HG03432 (cell line): ENCODE results near the gene SLC6A6.
"Not testable (repeated sequence)": the region's sequence is repeated elsewhere in the genome, so short reads cannot be mapped to it uniquely, and the experiment has no call there.

ENCODE experiments used
- ATAC-seq: cut with Tn5 transposase; IDR thresholded peaks from one replicate; pipeline ENCODE4 v1.9.1; 2021; ENCODE audit warnings: mild to moderate bottlenecking, moderate library complexity; ENCODE audit not compliant: unreplicated experiment

SLC6A6 gene

DNA sequence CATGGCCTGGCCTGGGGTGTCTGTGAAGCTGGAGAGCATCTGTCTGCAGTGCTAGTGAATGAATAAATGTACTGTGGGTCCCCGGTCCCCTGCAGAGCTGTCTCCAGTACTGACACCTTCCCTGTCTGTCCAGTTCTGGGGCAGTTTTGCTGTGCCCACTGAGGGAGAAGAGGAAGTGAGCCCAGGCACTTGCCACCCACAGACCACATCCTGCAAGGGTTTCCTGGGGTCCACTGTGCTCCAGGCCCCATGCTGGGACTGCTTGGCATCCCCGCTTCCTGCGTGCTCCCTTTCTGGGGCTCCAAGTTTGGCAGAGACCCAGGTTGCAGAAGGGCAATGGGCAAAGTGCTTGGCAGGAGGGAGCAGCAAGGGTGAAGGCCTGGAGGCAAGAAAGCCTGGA, 4.9 kb upstream of the SLC6A6 start:
- ATAC-seq = no peak

DNA sequence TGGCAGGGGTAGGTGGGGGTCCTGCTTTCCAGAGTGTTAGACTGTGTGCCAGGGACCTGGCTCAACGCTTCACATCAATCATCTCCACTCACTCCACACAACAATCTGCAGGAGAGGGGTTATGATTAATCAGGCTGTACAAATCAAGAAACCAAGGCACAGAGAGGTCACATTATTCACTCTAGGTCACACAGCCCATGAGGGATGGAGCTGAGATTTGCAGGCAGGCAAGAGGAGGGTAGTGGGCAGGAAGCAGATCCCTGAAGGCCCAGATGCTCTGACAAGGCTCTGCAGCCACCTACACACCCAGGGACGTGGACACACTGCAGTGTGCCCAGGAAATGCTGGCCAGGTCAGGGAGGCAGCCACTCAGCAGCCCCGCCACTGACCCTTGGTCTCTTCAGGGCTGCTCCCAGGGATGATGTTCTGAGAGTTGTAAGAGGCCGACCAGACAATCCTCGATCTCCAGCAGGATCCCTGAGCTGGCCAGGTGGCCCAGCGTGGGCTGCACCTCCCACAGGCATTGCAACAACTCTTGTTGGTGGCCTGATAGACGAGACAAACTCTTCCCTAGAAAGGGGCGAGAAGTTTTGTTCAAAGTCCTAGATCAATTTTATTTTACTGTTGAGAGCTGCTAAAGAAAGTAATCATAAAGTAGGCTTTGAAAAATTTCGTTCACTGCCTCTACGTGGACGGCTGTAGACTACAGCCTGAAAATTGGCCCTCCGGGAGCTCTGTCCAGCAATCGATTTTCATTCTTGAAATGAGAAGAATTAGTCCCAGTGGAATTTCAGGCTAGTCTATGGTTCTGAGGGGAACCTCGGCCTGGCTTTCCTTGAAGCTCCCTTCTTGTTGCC, 4.2 kb upstream of the SLC6A6 start:
- ATAC-seq = no peak

GRCh38 chr3:14398797-14399106, 3.7 kb upstream of the SLC6A6 start:
- ATAC-seq = no peak

GRCh38 chr3:14401692-14402303, 608 bp upstream of the SLC6A6 start:
- ATAC-seq = no peak

DNA sequence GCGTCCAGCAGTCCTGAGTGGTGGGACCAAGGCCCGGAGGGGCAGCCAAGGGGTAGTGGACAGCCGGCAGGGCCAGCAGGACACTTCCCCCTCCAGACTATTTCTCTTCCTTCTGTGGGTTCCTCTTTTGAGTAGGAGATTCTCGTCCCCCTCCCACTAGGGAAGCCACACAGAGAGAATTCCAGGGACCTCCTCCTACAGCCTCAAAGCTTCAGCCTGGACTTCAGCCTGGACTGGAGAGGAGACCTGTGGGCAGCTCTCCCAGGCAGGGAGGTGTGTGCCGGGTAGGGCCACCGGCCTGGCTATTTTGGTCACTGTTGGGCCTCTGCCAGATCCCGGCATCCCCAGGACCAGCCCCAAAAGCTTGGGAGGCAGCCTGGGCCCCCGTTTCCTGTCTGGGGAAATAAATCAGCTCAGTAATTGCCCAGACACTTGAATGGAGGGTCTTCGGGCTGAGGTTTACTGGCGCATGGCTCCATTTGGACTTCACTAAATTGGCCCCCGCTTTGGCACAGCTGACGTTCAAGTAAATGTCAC, 1.3 kb downstream of the SLC6A6 start:
- no peak for ATAC-seq

- ATAC-seq = no peak
These were observed 1.8 kb downstream of the SLC6A6 start for GRCh38 chr3:14404186-14404585.

GRCh38 chr3:14404631-14405359, 2.4 kb downstream of the SLC6A6 start:
- ATAC-seq = no peak

DNA sequence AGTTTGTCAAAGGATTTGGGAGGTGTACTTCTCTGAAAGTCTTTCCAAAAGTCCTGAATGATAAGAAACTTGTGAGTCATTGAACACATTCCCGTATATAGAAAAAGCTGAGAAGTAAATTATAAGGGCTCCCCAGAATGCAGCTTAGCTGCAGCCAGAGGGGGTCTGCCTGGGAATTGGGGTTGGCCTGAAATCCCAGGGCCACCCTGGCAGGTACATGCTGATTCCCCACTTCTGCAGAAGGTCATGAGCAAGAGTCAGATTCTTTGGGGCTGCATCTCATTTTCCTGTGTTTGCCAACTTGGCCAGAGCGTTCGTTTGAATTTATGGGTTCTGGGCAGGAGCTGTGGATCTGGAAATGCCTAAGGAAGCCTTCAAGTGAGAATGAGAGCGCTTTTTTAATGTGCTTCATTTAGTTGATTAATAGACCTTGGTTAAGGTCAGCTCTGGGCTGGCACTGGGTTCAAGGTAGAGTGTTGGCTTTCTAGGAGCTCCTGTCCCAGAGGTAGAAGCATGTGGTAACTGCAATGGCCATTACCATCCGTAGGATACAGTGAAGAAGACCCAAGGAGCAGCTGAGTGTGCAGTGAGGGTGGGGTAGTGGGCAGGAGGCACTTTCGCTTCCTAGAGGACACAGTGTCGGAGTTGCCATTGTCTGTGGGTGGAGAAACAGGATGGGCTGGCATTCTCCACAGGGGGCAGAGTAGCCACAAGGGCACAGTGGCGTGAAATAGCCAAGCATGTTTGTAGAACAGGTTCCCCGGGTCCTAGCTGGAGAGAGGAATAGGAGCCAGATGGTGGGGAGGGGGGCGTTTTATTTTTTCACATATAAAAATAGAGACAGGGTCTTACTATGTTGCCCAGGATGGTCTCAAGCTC, 3.2 kb downstream of the SLC6A6 start:
- ATAC-seq = no peak

- no peak for ATAC-seq
These were observed 3.9 kb downstream of the SLC6A6 start for GRCh38 chr3:14406336-14406735.

GRCh38 chr3:14406766-14407165, 4.4 kb downstream of the SLC6A6 start:
- no peak for ATAC-seq

DNA sequence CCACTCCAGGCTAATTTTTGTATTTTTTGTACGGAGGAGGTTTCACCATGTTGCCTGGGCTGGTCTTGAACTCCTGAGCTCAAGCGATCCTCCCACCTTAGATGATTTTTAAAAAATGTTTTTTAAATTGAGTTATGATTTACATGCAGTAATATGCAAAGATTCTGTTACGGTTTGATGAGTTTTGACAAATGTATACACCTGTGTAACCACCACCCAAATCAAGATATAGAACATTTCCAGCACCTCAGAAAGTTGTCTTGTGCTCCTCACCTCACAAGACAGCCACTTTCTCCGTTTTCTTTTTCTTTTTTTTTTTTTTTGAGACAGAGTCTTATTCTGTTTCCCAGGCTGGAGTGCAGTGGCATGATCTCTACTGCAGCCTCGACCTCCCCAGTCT, 4.8 kb downstream of the SLC6A6 start:
- no peak for ATAC-seq

DNA sequence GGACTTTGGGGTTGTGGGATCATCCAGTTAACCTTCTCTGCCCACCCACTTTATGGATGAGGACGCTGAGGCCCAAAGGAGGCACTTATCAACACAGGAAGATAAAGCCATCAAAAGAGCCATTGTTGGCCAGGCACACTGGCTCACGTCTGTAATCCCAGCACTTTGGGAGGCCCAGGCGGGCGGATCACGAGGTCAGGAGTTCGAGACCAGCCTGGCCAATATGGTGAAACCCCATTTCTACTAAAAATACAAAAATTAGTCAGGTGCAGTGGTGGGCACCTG, 7.3 kb downstream of the SLC6A6 start:
- not testable (repeated sequence) for ATAC-seq

- no peak for ATAC-seq
These were observed 7.7 kb downstream of the SLC6A6 start for GRCh38 chr3:14410106-14410502.

DNA sequence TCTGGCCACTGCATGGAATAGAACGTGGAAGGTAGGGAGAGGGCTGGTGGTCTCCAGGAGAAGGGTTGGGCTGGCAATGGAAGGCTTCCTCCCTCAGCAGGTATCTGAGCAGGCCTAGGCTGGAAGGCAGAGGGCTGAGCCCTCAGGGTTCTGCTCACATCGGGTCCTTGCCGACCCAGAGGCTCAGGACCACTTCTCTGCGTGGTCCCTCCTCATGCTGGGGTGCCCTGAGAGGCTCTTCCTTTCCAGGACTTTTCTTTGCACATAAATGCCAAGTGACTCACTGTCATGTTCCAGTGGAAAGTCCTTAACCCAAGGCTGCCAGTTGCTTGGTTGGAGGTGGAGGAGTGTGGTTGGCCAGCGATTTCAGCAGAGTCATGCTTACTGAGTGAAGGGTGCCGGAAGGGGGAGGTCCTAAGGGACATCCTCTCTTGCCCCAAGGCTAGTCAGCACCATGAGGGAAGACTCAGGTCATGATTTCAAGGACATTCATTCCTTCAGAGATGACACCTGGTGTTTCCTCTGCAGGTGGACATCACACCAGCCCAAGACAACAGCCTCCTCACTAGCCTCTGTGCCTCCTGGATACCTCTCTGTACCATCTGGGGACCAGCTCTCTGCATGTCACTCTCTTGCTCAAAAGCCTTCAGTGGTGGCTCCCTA, 8.2 kb downstream of the SLC6A6 start:
- ATAC-seq = peak; percentile 49

DNA sequence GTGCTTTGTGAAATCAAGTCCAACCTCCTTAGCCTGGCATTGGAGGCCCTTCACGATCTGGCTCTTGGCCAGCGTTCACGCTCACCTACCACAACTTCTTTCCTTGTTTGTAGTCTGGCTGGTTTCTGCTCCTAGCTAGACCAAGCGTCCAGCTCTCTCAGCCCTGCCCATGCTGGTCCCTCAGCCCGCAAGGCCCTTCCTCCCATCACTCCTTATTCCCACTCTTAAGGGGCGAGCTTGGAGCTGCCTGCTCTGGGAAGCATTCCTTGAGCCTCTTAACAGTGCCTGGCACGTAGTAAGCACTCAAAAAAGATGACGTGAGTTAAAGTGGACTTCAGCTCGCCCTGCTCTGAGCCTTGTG, 8.7 kb downstream of the SLC6A6 start:
- ATAC-seq = no peak

GRCh38 chr3:14411988-14412387, 9.6 kb downstream of the SLC6A6 start:
- no peak for ATAC-seq

DNA sequence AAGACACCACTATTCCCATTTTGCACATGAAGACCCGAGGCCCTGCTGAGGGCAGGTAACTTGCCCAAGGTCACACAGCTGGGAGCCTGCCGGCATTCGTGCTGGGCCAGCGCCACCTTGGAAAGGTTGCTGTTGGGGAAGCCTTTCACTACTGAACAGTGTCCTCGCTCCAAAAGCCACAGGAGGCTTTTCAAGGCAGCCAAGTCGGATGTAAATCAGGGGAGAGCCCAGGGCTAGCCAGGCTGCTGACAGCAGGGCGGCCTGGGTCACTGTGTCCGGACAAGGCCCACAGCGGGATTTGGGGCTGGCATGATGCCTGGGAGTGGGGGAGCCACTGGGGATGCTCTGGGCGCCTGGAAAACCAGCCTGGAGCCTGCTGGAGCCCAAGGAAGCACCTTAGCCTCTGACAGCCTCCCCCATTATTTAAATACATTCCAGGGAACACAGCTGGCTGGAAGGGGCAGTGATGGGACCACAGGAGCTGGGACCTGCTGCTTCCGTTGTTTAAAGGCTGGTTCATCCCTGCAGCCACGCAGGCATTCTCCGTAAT, 10.5 kb downstream of the SLC6A6 start:
- no peak for ATAC-seq

- no peak for ATAC-seq
These were observed 11.1 kb downstream of the SLC6A6 start for GRCh38 chr3:14413381-14414071.

DNA sequence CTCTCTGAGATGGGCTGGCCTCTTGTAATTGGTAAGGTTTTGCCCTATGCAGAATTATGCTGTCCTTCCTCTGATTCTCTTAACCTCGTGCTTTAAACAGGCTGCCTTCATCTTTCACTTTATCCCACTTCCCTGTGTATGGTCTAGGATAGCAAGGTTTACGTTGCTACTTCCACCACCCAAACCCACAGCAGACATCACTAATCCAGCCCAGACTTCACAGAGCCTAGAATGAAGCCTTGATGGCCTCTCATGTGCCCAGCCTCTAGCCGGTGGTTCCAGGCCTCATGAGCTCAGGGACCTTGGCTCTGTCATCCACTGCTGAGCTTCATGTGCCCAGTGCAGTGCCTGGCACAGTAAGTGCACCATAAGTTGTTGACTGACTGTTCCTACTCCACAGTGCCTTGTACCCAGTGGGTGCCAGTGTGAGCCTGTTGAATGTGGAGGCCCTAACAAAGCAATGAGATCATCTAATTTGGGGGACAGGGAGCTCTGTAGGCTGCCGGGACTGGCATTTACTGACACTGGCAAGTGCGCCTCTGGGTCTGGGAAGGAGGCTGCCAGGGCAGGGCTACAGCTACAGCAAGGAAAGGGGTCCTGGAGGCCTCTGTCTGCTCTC, 12.5 kb downstream of the SLC6A6 start:
- ATAC-seq = no peak
